GM23248 (cell line): ENCODE measurements around the gene ATP13A4.

Experiments used
- EZH2 ChIP-seq: fragments of 200-600 bp; sonication (generic); IDR thresholded peaks from 2 replicates; pipeline ENCODE4 v1.6.1; 2018; ENCODE audit warnings: antibody characterized with exemption, mild to moderate bottlenecking; ENCODE audit not compliant: insufficient read depth, poor library complexity, severe bottlenecking
- EZH2phosphoT487 ChIP-seq: fragments of 200-600 bp; sonication (generic); IDR thresholded peaks from 2 replicates; pipeline ENCODE4 v1.6.1; 2018; ENCODE audit warnings: antibody characterized with exemption, moderate library complexity, mild to moderate bottlenecking, low read depth; ENCODE audit not compliant: insufficient read depth

DNA sequence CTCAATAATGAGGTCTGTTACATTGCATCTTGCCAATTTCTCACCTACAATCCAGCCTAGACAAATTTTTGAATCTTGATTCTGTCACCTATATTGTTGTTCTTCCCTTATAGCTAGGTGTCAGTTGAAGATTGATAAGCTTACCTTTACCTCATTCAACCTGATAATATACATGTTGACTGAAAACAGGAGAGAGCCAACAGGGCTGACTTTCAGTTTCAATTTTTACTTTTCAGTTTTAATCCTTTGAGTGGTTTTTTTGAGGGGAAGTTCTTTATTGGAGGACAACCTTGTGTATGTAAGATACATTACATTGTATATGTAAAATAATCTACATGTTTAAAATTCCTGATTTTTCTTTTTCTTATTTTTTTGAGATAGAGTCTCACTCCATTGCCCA, 181.9 kb downstream of the ATP13A4 start:
- TF ChIP-seq EZH2: no peak
- TF ChIP-seq EZH2phosphoT487: no peak
